GM23338 (cell line): ENCODE results near the gene PGLYRP4.
"Not testable (repeated sequence)": the region's sequence is repeated elsewhere in the genome, so short reads cannot be mapped to it uniquely, and the experiment has no call there.

ENCODE experiments used
- CTCF ChIP-seq, 2 experiments: fragments of 200-600 bp in 1 of 2; sonication (generic) in 1 of 2; conservative IDR thresholded peaks; 2 replicates each; pipeline versions ENCODE4 v1.5.1 to v1.6.1; 2016 to 2017; ENCODE audit warnings: antibody characterized with exemption in 2 of 2, low read depth in 2 of 2, mild to moderate bottlenecking in 2 of 2, moderate library complexity in 1 of 2
- EZH2 ChIP-seq: fragments of 200-600 bp; sonication (generic); IDR thresholded peaks from one replicate; pipeline ENCODE4 v1.8.0; 2017; ENCODE audit warnings: antibody characterized with exemption, mild to moderate bottlenecking, low read depth; ENCODE audit not compliant: unreplicated experiment
- EZH2phosphoT487 ChIP-seq: fragments of 200-600 bp; sonication (generic); IDR thresholded peaks from one replicate; pipeline ENCODE4 v1.8.1; 2018; ENCODE audit warnings: antibody characterized with exemption; ENCODE audit not compliant: unreplicated experiment
- TF ChIP-seq, protein P1 (sequence below): fragments of 250-450 bp; sonication (Bioruptor Pico); IDR thresholded peaks from 2 replicates; pipeline ENCODE4 v1.5.0; 2020; ENCODE audit warnings: mild to moderate bottlenecking, moderate library complexity

- TF ChIP-seq, protein P1, sequence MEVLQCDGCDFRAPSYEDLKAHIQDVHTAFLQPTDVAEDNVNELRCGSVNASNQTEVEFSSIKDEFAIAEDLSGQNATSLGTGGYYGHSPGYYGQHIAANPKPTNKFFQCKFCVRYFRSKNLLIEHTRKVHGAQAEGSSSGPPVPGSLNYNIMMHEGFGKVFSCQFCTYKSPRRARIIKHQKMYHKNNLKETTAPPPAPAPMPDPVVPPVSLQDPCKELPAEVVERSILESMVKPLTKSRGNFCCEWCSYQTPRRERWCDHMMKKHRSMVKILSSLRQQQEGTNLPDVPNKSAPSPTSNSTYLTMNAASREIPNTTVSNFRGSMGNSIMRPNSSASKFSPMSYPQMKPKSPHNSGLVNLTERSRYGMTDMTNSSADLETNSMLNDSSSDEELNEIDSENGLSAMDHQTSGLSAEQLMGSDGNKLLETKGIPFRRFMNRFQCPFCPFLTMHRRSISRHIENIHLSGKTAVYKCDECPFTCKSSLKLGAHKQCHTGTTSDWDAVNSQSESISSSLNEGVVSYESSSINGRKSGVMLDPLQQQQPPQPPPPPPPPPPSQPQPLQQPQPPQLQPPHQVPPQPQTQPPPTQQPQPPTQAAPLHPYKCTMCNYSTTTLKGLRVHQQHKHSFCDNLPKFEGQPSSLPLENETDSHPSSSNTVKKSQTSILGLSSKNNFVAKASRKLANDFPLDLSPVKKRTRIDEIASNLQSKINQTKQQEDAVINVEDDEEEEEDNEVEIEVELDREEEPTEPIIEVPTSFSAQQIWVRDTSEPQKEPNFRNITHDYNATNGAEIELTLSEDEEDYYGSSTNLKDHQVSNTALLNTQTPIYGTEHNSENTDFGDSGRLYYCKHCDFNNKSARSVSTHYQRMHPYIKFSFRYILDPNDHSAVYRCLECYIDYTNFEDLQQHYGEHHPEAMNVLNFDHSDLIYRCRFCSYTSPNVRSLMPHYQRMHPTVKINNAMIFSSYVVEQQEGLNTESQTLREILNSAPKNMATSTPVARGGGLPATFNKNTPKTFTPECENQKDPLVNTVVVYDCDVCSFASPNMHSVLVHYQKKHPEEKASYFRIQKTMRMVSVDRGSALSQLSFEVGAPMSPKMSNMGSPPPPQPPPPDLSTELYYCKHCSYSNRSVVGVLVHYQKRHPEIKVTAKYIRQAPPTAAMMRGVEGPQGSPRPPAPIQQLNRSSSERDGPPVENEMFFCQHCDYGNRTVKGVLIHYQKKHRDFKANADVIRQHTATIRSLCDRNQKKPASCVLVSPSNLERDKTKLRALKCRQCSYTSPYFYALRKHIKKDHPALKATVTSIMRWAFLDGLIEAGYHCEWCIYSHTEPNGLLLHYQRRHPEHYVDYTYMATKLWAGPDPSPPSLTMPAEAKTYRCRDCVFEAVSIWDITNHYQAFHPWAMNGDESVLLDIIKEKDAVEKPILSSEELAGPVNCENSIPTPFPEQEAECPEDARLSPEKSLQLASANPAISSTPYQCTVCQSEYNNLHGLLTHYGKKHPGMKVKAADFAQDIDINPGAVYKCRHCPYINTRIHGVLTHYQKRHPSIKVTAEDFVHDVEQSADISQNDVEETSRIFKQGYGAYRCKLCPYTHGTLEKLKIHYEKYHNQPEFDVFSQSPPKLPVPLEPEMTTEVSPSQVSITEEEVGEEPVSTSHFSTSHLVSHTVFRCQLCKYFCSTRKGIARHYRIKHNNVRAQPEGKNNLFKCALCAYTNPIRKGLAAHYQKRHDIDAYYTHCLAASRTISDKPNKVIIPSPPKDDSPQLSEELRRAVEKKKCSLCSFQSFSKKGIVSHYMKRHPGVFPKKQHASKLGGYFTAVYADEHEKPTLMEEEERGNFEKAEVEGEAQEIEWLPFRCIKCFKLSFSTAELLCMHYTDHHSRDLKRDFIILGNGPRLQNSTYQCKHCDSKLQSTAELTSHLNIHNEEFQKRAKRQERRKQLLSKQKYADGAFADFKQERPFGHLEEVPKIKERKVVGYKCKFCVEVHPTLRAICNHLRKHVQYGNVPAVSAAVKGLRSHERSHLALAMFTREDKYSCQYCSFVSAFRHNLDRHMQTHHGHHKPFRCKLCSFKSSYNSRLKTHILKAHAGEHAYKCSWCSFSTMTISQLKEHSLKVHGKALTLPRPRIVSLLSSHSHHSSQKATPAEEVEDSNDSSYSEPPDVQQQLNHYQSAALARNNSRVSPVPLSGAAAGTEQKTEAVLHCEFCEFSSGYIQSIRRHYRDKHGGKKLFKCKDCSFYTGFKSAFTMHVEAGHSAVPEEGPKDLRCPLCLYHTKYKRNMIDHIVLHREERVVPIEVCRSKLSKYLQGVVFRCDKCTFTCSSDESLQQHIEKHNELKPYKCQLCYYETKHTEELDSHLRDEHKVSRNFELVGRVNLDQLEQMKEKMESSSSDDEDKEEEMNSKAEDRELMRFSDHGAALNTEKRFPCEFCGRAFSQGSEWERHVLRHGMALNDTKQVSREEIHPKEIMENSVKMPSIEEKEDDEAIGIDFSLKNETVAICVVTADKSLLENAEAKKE (CRISPR knock-in tag): not testable (repeated sequence)
- not testable (repeated sequence) for TF ChIP-seq EZH2phosphoT487; CTCF (conservative IDR thresholded peaks at IDR 0.05; ENCODE audit: low read depth in 2 of 2); EZH2
Observed at GRCh38 chr1:153347049-153347448, 1.6 kb downstream of the PGLYRP4 start.
